ENCODE results near the gene TTBK2.
A peak's percentile ranks its signal among the peaks of the same experiment; 100 is the strongest.
"Not testable (repeated sequence)": the region's sequence is repeated elsewhere in the genome, so short reads cannot be mapped to it uniquely, and the experiment has no call there.

The TTBK2 gene

DNA sequence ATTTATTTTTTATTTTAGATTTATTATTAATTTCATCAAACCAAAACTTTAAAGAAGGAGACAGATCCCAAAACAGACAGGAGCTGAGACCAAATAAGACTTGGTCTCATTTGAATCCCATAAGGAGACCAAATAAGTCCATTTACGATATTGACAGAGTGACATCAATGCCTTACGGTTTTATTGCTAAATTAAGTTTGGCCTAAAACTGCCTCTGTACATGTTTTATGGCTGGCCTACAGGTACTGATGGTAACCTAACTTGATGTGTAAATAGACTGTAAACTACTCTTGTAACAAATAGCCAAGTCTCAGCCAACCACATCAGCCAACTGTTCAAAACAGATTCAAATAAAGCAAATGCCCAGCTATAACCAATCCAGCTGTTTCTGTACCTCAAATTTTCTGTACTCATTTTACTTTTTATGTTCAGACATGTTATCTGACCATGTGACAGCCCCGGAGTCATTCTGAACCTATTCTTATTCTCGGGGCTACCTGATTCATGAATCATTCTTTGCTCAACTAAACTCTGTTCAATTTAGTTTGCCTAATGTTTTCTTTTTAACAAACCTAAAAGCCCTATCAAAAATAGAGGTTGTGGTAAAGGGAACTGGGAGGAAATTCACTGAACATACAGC, 94.2 kb downstream of the TTBK2 start:
- DNase-seq (ENCODE audit: low spot score) = peak; percentile 55

DNA sequence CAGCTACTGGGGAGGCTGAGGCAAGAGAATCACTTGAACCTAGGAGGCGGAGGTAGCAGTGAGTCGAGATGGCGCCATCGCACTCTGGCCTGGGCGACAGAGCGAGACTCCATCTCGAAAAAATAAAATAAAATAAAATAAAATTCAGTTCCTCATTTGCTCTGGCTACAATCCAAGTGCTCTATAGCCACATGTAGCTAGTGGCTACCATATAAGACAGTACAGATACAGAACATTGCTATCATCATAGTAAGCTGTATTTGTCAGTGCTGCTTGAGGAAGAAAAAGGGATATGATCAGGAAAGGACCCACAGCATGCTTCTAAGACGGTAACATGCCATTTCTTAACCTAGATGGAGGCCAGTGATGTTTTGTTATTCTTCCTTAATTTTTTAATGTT, 95.0 kb downstream of the TTBK2 start:
- DNase-seq (ENCODE audit: low spot score) = no peak

DNA sequence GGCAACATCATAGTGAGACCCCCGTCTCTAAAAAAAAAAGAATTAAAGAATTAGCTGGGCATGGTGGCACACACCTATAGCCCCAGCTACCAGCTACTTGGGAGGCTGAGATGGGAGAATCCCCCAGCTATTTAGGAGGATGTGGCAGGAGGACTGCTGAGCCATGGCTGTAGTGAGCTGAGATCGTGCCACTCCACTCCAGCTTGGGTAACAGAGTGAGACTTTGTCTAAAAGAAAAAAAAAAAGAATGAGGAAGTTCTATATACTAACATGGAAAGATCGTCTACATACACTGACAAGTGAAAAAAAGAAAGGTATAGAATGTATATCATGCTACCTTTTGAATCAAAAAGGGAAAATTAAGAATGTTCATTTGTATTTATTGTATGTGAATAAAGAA, 99.8 kb downstream of the TTBK2 start:
- no peak for DNase-seq (ENCODE audit: low spot score)

DNA sequence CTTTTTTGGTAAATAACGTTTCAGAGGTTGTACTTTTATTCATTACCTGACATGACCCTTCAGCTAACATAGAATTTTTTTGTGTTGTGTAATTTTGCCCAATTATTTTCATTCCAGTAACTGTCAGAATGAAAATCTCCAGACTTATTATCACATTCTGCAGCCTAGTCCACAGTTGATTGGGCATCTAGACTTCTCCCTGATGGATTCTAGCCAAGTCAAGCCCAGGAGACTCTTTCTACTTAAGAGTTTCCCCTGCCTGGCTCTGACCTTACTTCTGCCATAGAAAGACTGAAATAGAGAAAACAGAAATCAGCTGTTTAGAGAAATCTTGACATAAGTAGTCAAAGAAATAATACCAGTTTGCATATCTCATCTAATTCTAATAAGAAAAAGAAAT, 100.8 kb downstream of the TTBK2 start:
- DNase-seq (ENCODE audit: low spot score) = no peak

DNA sequence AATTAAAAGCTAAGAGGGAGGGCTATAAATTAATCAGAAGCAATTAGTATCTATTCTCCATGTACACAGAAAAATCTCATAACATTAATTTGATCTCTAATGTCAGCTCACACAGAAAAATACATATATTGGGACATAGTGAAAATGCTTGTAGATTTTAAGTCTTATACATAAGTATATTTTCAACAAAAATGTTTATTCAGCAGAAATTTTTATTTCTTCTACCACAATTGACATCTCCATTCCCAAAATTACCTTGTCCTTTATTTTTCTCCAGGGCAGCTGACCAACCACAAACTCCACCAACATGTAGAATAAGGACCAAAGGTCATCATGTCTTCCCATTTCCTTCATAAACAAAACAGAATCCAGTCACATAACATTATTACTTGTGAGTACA, 109.1 kb downstream of the TTBK2 start:
- no peak for DNase-seq (ENCODE audit: low spot score)

DNA sequence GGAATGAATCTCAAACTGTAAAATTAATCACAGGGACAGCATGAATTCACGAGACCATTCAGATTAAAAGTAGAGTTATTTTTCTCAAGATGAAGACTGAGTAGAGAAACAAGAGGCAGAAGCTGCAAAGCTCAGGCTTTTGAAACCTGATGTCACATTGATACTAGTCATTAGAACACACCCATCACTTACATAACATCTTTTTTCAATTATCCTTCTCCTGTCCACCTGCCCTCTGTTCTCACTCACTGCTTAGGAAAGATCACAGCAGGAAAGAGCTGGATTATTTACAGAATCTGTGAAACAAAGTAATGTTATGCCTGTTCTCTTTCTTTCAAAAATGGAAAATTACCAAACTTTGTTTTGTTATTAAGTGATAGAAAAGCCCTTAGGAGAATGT, 111.7 kb downstream of the TTBK2 start:
- no peak for DNase-seq (ENCODE audit: low spot score)

DNA sequence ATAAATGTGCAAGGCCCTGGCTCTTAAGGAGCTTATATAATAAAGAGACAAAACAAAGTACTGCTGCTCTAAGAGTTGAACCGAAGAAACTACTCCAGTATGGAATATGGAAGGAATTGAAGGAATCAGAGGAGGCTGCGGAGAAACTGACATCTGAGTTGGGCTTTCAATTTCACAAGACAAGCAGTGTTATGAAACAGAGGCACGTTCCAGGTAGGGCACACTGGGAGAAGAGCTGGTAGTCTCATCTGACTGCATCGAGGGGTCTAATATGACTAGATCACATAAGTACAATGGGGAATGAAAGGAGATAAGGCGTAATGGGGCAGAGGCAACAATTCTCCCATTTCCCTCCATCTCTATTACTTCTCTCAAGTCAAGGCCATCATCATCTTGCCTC, 115.3 kb downstream of the TTBK2 start:
- no peak for DNase-seq (ENCODE audit: low spot score)

DNA sequence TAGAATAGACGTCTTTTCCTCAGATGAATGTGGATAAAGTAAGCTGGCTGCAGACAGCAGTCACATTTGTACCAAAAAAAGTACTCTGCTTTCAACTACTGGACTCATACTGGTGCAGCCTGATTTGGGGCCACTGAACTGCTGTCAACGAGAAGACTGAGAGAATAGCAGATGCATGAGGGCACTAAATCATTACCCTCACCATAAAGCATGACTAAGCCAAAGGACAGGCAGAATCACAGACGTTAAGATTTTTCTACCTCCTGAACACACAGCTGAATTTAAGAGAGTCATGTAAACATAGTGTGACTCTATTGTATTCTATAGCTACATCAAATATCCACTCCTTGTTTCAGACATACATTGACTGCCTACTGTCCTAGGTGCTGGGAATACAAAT, 115.8 kb downstream of the TTBK2 start:
- DNase-seq (ENCODE audit: low spot score) = no peak

DNA sequence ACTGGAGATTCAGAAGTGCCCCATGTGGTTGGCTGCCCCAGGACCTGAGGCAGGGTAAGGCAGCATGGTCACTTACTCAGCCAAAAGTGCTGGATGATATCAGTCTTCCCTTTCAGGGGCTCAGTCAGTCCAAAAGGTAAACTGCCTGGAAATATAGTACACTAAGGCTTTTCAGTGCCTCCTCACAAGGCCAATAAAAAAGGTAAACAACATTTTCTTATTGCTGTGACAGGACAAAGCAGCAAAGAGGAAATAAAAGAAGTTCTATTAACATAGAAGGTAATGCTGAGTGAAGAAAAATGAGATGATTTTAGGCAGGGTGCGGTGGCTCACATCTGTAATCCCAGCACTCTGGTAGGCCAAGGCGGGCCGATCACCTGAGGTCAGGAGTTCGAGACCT, 117.1 kb downstream of the TTBK2 start:
- DNase-seq (ENCODE audit: low spot score) = no peak

DNA sequence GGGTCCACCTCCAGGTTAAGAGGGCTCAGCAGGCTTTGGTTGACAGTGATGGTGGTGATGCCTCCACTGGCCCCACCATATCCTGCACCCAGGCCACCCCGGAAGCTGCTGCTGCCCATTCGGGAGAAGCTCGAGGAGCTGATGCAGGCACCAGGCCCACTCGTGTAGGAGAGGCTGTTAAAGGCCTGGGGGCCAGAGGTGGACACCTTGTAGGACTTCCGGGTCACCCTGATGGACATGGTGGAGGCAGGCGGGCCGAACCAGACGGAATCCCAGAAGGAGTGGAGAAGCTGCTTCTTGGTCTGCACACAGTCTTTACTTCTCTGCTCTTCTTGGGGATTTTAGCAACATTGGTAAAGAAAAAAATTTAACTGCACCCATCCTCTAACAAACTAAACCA, 118.4 kb downstream of the TTBK2 start:
- DNase-seq (ENCODE audit: low spot score) = no peak

DNA sequence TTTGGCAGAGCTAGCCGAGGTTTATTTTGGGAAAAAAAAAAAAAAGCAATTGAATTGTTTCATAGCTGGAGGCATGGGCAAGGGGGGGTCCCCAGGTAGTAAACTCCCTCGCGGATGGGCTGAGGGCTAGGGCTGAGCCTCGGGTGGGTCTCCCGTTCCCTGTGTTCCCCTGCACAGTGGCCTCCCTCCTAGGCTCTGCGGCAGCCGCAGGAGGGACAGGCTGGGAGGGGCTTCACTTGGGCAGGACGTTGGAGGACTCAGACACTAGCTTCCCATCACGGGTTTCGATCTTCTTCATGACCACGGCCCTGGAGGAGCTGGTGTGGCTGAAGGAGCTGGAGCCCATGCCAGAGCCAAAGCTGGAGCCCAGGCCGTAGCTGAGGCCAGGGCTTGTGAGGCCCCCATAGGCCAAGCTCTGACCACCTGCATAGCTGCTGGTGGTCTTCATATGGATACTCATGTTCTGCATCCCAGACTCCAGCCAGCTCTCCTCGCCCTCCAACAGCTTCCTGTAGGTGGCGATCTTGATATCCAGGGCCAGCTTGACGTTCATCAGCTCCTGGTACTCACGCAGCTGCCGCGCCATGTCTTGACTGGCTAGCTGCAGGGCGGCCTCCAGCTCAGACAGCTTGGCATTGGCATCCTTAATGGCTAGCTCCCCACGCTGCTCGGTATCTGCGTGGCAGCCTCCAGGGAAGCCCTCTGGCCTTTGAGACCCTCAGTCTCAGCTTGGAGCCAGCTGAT, 119.7 kb downstream of the TTBK2 start:
- DNase-seq (ENCODE audit: low spot score) = no peak

DNA sequence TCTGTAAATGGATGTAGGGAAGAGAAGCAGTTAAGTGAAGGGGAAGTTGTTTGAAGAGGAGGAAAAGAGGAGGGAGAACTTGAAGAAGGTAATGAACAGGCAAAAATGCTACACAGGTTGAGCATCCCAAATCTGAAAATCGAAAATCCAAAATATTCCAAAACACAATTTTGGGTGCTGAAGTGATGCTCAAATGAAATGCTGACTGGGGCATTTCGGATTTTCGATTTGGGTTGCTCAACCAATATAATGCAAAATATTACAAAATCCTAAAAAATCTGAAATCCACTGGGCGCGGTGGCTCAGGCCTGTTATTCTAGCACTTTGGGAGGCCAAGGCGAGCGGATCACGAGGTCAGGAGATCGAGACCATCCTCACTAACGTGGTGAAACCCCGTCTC, 121.8 kb downstream of the TTBK2 start:
- no peak for DNase-seq (ENCODE audit: low spot score)

DNA sequence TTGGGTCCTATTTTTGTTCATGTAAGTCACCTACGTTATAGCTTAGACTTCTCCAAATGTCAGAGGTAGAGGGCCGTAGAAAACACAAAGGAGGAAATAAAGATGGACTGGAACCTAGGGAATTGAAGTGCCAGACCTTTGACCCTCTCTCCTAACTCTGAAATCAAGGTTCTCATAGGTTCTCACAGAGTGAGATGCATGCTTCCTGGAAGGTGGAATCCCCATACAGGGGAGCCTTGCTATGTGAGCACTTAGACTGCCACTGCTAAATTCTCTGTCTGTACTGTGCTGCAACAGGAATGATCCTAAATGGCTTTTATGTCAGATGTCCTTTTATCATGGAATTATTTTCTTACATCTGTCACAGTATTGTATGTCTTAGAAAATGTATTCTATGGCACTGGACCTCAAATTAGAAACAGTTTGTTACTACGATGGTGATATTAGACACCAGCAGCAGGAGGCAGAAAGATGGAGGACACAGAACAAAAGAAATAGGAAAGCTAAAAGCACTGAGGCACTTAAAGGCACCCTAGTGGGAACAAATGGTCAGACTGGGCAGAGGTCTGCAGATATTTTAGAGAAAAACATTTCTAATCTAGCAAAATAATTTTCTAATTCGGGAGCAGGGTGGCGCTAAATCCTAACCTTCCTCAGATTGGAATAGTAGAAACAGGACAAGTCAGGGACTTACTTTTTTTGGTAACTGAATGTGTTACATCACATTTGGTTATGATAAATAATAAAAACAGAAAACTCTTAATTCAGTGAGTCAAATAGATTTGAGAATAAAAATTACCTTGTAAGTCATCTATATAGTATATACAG, 123.4 kb downstream of the TTBK2 start:
- DNase-seq (ENCODE audit: low spot score) = no peak

DNA sequence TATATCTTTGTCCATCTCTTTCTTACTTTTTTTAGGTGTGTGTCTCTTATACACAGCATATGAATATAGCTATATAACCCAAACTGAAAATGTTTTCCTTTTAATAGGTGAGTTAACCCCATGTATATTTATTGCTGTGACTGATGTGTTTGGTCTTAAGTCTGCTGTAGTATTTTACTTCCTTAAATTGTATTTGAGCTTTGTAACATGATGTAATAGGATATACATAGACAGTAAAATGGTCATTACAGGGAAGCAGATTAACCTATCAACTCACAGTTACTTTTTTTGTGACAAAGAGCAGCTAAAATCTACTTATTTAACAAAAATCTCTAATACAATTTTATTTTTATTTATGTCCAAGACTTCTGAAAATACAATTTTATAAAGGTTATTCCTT, 131.9 kb downstream of the TTBK2 start:
- no peak for DNase-seq (ENCODE audit: low spot score)

DNA sequence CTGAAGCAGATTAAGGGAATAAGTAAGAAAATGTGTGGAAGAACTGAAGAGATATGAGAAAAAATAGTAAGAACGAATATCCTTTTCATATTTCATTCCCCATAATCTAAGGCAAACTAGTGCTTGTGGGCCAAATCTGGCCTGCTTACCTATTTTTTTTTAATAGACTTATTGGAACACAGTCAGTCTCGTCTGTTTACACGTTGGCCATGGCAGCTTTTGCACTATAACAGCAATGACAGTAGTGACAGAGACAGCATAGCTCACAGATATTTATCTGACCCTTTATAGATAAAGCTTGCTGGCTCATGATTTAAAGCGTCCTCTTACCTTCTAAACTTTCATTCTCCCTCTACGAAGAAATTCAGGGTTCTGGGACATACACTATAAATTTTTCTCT, 133.6 kb downstream of the TTBK2 start:
- no peak for DNase-seq (ENCODE audit: low spot score)

DNA sequence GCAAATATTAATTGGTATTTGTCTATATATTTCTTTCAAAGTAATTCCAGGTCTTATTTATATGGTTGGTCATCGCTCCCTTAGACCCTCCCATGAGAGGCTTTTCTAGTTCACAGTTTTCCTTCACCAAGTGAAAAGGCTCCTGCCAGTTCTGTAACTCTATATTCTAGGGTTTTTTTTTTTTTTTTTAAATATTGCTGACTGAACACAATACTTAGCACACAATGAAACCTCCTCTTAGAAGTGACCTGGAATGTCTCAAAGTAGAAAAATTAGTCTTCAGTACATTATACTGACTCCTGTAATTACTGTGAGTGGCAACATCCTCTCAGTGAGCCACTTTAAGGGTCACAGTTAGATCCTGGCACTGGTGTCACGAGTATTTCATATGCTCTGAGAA, 135.0 kb downstream of the TTBK2 start:
- DNase-seq (ENCODE audit: low spot score) = no peak

DNA sequence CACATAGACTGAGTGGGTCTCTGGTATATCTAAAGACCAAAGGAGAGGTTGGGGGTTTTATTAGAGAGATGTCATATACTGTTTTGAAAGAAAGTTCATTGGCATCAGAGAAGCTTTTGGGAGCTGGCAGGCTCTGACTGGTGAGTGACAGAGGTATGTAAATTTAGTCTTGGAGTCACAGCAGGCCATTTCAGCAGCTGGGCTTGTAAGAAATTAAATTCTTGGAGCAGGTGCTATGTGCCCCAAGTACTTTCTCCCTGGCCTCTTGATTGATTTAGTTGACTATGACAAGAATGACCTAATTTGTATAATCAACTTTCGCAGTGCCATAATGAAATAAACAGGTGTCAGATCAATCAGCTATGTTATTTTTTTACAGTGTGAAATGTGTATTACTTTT, 135.9 kb downstream of the TTBK2 start:
- DNase-seq (ENCODE audit: low spot score) = no peak

DNA sequence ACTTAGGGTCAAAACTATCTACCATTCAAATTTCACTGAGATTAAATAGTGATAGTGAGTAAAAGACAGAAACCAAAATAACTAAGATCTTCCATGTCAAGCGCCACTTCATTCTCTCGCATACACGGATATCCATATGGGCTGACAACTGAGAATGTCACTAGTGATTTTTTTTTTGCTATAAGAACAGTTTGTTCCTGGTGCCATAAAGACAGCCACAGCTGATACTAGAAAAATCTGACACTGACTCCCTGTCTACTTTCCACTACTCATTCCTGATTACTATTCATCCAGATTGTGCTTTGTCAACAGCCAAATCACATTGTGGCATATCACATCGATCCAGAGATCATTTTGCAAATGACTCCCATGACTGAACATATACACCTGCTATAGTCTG, 137.9 kb downstream of the TTBK2 start:
- no peak for DNase-seq (ENCODE audit: low spot score)

DNA sequence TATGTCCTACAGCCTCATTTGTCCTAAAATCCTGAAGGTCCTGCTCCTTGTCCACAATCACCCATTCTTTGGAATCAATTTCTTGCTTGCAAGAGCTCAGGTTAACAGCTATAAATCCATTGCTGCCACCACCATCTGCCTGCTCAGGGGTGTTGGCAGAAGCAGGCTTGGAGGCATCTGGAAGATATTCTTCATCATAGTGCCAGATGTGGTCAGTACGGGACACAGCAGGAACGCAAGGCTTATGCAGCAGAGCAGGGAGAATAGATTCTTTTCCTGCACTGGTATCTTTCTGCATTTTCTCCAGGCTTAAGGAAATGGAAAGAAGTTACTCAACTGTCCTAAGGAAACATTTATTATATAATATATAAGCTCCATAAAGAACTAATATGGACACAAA, 145.2 kb downstream of the TTBK2 start:
- no peak for DNase-seq (ENCODE audit: low spot score)

DNA sequence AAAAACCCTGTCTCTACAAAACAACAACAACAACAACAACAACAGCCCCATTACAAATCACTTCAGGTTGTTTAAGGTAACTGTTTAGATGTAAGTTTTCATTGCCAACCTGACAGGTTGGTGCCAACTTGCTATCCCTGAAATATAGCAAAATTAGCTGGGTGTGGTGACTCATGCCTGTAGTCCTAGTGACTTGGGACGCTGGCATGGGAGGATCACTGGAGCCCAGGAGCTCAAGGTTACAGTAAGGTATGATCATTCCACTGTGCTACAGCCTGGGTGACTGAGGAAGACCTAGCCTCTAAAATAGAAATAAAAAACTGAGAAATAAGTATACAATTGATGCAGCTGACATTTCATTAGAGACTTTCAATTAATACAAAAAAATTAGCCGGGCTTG, 147.7 kb downstream of the TTBK2 start:
- DNase-seq (ENCODE audit: low spot score) = no peak

DNA sequence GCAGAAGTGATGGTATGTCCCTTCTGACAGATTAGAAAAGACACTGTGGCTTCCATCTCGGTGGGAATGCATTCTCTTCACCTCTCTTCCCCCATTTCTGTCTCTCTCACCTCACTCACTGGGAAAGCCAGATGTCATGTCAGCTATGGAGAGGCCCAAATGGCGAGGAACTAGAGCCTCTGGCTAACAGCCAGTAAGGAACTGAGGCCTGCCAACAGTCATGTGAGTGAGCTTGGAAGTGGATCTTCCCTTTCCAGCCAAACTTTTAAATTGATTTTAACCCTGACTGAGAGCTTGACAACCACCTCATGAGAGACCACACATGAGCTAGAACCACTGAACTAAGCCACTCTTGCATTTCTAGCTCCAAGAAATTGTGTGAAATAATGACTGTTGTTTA, 148.4 kb downstream of the TTBK2 start:
- no peak for DNase-seq (ENCODE audit: low spot score)

DNA sequence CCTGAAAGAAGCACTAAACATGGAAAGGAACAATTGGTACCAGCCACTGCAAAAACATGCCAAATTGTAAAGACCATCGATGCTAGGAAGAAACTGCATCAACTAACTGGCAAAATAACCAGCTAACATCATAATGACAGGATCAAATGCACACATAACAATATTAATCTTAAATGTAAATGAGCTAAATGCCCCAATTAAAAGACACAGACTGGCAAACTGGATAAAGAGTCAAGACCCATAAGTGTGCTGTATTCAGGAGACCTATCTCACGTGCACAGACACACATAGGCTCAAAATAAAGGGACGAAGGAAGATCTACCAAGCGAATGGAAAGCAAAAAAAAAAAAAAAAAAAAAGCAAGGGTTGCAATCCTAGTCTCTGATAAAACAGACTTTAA, 154.5 kb downstream of the TTBK2 start:
- DNase-seq (ENCODE audit: low spot score) = not testable (repeated sequence)

DNA sequence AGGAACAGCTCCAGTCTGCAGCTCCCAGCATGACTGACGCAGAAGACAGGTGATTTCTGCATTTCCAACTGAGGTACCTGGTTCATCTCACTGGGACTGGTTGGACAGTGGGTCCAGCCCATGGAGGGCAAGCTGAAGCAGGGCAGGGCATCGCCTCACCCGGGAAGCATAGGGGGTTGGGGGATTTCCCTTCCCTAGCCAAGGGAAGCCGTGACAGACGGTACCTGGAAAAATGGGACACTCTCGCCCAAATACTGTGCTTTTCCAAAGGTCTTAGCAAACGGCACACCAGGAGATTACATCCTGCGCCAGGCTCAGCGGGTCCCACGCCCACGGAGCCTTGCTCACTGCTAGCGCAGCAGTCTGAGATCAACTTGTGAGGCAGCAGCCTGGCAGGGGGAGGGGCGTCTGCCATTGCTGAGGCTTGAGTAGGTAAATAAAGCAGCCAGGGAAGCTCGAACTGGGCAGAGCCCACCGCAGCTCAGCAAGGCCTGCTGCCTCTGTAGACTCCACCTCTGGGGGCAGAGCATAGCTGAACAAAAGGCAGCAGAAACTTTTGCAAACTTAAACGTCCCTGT, 156.3 kb downstream of the TTBK2 start:
- not testable (repeated sequence) for DNase-seq (ENCODE audit: low spot score)

All from LoVo (cell line).